ENCODE measurements around the gene PHLPP1.

- TF ChIP-seq EZH2 (IDR thresholded peaks at IDR 0.05): no peak
- no peak for TF ChIP-seq POLR2AphosphoS5 (IDR thresholded peaks at IDR 0.05; ENCODE audit: borderline replicate concordance, low read depth, low read length)
These were observed 221.7 kb downstream of the PHLPP1 start for GRCh38 chr18:62937065-62937464.
